GM12892 (cell line): ENCODE measurements around the gene DCST1.

ENCODE experiments used
- POLR2A ChIP-seq: IDR thresholded peaks from 2 replicates; pipeline ENCODE4 v1.6.1; 2011; ENCODE audit warnings: low read depth, low read length, control low read depth
- POLR2AphosphoS5 ChIP-seq: IDR thresholded peaks from 2 replicates; pipeline ENCODE4 v1.6.1; 2011; ENCODE audit warnings: low read depth, low read length, control low read depth
- TAF1 ChIP-seq: IDR thresholded peaks from 2 replicates; pipeline ENCODE4 v1.6.1; 2011; ENCODE audit warnings: low read depth, mild to moderate bottlenecking, control low read depth, low read length, borderline replicate concordance

DNA sequence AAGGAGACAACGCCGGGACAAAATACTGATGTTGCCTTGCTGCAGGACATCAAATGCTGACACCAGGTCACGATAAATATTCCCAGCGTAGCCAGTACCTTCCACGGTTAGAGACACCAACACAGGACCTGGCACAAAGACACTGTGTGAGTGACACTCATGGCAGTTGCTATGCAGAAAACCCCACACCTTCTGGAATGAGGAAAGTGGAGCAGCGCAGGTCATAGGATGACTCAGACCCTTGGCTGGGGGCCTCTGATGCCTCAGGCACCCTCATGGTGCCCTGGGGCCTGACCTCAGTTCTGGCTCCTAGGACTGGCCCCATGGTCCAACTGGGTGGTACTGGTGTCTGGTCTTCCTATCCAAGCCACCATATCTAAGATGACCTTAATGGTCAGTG lies 7.0 kb upstream of the DCST1 start:
- TF ChIP-seq POLR2A (no peak), POLR2AphosphoS5 (no peak), TAF1 (no peak)
